LHCN-M2 (cell line): ENCODE data around the gene UBE2QL1. TPM values are rescaled to one million over a fixed set of nuclear protein-coding genes. Genes with fewer than 3 reads are reported as not detected.

Experiments
- DNase-seq: peaks from one replicate; pipeline ENCODE4 v3.0.0-alpha.2; 2012; ENCODE audit warnings: low read depth
- total RNA-seq: library from RNA; depleted of rRNA; stranded (reverse); fragments of >200 nt; gene quantifications from 2 replicates; pipeline ENCODE4 v1.2.3, GENCODE V29; 2014

The UBE2QL1 gene
- total RNA-seq, 1 experiment from 2014 or later: not detected

- no peak for DNase-seq
Observed at GRCh38 chr5:6475626-6476312, 27.1 kb downstream of the UBE2QL1 start.

- no peak for DNase-seq
Observed at GRCh38 chr5:6476313-6476661, 27.6 kb downstream of the UBE2QL1 start.

DNA sequence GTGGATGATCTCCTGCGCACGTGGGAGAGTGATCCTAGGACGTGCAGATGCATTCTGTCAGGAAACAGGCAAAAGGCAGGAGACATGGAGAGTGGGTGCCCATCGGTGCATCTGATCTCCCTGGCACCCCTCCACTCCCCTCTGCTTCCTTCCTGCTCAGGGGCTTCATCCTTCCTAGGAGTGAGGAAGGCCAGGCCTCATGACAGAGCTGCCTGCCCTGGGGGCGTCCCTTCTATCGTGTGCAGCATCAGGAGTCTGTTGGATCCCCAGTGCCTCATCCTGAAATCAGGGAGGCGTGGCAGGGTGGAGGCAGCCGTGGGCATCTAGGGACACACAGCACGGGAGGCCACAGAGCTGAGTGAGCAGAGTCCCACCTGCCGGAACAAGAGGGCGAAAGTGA, 30.1 kb downstream of the UBE2QL1 start:
- no peak for DNase-seq

GRCh38 chr5:6480133-6481051, 31.7 kb downstream of the UBE2QL1 start:
- no peak for DNase-seq

DNA sequence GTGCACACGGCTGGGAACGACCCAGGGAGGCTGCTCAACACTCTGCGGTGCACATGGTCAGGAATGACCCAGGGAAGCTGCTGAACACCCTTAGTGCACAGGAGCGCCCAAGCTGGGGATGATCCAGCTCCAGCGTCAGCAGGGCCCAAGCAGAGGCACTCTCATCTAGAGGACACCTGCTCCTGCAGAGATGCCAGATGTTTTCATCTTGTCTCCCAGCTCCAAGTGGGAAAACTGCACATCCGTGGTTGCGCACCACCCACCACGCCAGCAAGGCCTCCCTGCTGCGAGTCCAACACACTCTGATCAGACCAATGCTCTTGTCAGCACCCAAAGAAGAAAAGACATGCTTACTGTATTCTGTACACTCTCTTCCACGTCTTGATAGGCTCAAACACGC, 34.1 kb downstream of the UBE2QL1 start:
- no peak for DNase-seq

DNA sequence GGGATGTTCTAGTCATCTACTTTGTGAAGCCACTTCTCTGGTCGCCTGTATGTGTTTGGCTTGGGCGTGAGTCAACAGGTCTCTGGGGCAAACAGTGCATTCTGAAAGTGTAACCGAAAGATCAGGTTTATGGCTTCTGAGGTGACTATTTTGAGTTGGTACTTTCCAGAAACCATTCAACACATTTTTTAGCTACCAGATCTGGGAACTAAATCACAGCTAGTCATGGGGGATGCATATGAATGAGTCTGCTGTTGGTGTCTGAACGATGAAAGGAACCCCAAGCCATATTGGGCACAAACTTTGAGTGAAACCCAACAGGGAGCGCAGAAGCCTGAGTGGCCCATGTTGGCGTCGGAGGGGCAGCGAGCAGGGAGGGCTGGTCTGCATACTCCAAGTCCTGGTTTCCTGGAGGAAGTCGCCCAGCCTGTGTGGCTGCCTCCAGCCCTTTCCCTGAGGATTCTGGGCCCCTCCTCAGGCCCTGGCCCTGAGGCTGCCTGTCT, 35.3 kb downstream of the UBE2QL1 start:
- no peak for DNase-seq

DNA sequence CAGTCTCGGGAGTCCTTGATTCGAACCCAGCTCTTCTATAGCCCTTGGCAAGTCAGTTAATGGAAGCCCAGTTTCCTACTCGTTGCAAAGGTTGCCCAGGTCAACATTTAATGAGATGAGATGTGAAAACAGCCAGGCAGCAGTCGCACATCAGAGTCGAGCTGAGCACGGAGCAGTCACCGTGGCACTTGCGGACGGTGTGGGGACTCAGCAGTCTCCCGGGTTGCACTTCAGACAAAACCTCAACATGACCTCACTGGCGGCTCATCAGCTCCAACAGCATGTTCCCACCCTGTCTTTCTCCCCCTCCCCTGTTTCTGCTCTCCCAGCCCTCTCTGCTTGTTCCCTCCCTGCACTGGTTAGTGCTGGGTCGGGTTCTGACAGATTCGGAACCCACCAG, 35.8 kb downstream of the UBE2QL1 start:
- no peak for DNase-seq

- no peak for DNase-seq
Observed at GRCh38 chr5:6484899-6485298, 36.2 kb downstream of the UBE2QL1 start.

GRCh38 chr5:6485441-6485840, 36.8 kb downstream of the UBE2QL1 start:
- no peak for DNase-seq

DNA sequence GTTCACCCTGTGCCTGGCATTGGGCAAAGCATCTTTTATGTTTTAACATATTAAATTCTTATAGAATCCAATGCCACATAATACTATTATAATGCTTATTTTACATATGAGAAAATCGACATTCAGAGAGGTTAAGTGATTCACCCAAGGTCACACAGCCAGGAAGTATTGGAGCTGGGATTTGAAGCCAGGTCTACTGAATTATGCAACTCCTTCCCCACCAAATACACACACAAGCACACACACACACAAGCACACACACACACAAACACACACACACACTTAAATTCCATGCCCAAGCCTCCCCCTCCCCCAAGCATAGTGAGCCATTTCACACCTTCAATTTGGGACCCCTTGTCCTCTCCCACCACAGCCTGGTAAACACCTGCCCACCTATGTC, 37.4 kb downstream of the UBE2QL1 start:
- no peak for DNase-seq

DNA sequence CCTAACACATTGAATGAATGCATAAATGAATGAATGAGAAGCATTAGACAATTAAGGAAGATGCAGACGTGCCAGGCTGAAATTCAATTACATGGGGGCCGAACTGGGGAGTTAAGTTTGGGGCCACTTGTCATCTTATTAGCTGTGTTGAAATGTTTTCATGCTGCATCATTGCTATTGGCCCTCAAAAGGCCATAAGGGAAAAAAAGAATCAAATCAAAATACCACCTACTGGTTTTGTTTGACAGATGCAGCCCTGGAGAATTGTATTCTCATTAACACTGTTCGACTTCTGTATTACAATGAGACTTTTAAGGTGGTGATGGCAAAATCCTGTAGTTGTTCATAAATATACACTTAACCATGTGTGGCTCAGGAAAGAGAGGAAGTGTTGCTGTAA, 38.4 kb downstream of the UBE2QL1 start:
- no peak for DNase-seq

DNA sequence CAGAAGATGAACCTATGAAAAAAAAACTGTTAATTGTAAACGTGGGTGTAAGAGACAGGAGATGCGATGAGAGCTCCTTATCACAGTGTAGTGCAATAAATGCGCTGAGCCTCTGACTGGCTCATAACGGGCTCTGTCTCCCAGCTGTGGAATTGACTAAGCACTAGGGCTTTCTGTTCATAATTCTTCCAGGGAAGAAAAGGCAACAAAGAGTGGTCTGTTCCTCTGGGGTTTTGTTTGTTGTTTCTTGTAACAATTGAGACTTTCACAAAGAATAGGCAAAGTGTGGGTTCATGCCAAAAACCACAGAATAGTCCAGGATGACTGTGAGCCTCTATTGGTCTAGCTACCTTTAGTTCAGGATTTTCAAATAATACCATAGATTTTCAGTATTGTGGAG, 39.4 kb downstream of the UBE2QL1 start:
- no peak for DNase-seq

GRCh38 chr5:6489643-6490185, 41.1 kb downstream of the UBE2QL1 start:
- no peak for DNase-seq

DNA sequence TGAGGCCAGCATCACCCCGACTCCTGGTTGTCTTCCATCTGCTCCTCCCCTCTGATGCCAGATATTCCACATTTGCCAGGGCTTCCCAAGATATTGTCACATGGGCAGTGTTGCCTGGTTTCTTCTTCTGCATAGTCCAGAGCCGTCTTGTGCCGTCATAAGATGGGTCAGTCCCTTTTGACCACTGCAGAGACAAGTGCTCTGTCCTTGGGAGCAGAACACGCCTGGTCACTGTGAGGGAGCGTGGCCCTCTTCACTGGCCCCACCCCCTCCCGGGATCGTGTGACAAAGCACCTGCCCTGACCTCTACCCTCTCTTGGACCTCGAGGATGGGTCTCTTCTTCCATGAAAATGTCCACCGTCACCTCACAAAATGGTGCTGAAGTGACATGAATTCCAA, 41.6 kb downstream of the UBE2QL1 start:
- DNase-seq: no peak

- no peak for DNase-seq
Observed at GRCh38 chr5:6490693-6491092, 42.0 kb downstream of the UBE2QL1 start.

GRCh38 chr5:6491196-6491918, 42.7 kb downstream of the UBE2QL1 start:
- DNase-seq: no peak

GRCh38 chr5:6491919-6492290, 43.2 kb downstream of the UBE2QL1 start:
- no peak for DNase-seq

DNA sequence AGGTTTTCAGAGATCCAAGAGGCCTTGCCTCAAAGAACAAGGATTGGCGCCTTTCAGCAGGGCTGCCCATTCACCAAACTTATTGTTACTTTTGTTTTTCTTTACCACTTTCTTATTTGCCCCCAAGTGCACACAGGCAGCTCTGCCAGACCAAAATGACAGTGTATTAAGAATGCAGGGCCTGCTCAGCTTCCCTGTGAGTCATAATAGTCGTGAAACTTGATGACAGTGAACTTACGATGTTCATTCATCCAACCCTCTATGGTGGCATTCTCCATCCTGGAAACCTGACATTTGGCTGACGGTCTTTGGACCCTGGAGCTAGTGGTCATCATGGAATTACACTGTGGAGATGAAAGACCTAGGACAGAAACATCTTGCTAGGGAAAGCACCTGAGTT, 44.3 kb downstream of the UBE2QL1 start:
- DNase-seq: peak; percentile 3

DNA sequence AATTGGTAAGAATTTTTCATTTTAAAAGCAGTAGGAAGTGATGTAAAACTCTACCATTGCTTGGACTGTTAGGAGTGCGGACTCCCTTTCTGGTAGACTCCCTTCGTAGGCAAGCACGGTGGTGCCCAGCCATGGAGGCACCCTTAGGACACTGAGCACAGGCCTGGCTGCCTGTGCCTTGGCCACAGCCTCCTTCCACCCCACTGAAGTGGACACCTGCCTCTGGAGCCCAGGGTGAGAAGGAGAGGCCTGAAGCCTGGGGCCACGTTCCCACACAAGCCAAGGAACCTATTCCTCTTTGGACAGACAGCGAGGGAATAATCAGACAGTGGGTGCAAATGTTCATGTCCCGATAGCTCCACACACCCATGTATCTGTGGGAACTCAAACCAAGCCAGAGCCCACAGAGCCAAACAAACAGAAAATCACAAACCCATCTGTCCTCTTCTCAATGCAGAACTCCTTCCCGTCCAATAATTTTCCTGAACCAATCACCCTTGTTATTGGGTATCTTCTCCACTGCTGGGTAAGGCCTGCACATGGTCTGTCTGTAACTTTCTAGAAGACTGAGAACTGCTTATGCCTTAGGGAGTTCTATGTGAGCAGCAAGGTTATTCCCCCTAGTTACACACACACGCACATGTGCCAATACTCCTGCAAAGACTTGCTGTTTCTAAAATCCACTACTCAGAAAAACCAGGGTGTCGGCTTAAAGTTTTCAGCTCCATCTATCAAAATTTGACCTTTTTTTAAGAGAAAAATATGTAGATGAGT, 45.2 kb downstream of the UBE2QL1 start:
- DNase-seq: no peak

DNA sequence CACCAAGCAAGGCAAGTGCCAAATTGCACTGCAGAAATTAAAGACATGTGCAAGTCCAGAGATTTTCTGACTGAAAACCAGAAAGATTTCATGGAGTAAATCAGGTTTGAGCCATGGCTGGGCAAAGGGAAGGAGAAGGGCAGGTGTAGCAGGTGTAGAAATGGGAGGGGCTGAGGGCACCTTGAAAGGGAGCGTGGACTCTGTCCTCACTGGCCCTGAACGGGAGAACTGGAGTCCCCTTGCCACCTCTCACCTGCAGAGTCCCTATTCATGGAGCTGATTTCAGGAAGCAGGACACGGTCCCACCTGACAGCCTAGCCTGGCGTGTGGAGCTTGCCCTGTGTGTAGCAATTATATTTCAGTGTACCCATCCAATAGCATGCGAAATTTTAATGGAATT, 46.3 kb downstream of the UBE2QL1 start:
- DNase-seq: no peak
